GM18861 (cell line): Measurements from ENCODE around the gene LGALS9.

Source experiments
- ATAC-seq: cut with Tn5 transposase; IDR thresholded peaks from one replicate; pipeline ENCODE4 v1.9.1; 2021; ENCODE audit not compliant: unreplicated experiment

LGALS9 gene

GRCh38 chr17:27602721-27603420, 28.1 kb upstream of the LGALS9 start:
- peak; percentile 41 for ATAC-seq

DNA sequence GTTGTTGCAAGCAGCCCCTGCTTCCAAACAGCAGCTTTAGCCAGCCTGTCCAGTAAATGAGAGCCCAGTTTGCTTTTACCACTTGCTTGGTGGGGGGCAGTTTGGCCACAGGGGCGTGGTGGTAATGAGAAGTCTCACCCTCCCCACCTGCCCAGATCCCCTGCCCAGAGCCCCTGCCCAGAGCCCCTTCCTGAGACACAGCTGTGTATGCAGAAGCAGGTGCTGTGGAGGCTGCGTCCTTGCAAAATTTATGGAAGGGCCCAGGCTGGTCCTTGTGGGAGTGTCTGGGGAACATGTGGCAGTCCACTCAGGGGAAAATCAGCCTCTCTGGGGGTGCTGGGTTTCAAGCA, 27.6 kb upstream of the LGALS9 start:
- no peak for ATAC-seq

- ATAC-seq: no peak
These were observed 26.9 kb upstream of the LGALS9 start for GRCh38 chr17:27603880-27604794.

DNA sequence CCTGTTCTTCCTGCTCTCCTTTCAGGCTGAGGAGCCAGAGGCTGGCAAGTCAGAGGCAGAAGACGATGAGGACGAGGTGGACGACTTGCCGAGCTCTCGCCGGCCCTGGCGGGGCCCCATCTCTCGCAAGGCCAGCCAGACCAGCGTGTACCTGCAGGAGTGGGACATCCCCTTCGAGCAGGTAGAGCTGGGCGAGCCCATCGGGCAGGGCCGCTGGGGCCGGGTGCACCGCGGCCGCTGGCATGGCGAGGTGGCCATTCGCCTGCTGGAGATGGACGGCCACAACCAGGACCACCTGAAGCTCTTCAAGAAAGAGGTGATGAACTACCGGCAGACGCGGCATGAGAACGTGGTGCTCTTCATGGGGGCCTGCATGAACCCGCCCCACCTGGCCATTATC, 25.6 kb upstream of the LGALS9 start:
- no peak for ATAC-seq

DNA sequence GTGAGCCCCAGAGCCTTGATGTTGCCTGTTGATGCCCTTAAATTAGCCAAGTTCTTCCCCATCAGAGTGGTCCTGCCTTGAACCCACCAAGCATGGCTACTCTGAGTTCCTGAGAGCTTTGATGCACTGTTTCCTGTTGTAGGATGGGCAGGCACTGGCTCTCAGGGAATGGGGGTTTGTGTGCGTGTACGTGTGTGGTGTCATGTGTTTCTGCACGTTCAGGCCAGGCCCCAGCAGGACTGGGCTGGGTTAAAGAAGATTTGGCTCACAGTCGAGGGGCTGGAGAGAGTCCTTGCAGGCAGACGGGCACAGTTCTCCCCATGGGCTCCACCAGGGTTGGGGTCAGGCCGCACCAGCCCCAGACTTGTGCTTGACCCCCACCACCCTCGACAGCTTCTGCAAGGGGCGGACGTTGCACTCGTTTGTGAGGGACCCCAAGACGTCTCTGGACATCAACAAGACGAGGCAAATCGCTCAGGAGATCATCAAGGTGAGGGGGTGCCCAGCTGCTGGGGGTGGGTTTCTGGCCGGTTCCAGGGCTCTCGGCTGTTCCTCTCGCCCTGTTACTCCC, 23.4 kb upstream of the LGALS9 start:
- no peak for ATAC-seq

- ATAC-seq: no peak
These were observed 22.4 kb upstream of the LGALS9 start for GRCh38 chr17:27608328-27609230.

DNA sequence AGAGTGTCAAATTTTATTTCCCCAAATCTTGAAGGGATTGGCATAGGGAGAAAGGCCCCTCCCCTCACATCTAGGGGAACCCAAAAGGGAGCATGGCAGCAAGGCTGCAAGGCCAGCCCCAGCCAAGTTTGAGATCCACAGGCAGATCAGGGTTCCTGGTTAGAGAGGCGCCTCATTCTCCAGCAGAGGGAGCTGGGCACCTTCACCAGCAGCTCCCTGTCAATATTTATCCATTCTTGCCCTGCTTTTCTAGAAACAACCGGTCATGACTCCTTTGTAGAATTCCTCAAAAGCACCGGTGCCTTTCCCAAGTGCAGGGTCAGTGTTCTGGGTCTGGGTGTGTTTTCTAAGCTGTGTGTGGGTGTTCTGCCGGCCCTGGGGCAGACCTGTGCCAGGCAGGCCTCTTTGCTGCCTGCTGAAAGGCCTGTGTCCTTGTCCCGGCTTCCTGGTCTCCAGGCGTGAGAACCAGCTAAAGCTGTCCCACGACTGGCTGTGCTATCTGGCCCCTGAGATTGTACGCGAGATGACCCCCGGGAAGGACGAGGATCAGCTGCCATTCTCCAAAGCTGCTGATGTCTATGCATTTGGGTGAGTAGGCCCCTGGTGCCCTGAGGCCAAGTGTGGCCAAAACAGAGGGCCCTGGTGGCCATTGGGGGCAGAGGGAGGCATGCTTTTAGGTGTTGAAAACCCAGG, 21.2 kb upstream of the LGALS9 start:
- ATAC-seq: no peak

DNA sequence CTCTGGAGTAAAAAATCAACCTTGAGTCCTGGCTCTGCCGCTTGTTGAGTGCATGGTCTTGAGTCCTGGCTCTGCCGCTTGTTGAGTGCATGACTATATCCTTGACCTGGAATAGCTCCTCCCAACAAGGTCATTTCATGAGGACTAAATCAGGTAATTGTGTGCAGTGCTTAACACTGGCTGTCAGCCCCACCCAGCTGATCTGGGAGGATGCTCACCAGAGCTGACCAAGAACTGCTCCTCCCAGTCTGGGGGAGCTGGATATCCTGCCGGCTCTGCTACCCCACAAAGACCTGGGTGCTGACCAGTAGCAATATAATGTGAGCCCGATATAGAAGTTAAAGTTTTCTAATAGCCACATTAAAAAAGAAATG, 20.7 kb upstream of the LGALS9 start:
- ATAC-seq: no peak

DNA sequence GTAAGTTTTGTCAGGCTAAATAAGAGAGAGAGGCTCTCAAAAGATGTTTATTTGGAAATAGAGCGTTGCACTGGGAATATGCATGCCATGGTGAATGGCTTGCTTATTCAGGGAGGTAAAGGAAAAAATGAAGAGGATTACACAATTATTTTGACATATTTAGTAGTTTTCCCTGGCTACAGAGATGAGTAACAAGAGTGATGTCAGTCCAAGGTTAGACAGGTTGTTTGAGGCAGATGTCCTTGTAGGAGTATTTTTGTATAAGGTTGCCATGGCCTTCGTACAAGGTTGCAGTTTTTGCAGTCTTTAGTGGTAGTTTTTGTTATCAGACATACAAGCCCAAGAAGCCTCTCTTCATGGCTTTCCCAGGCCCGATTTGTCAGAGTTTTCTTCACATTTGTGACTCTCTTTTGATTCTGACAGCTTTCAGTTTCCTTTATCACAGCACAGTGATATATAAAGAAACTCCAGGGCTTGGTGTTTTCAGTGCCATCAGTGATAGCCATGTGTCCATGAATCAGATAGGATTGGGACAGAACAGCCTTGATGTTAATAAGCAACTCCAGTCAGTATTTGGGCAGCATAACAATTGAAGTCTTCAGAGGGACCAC, 18.7 kb upstream of the LGALS9 start:
- ATAC-seq: no peak

GRCh38 chr17:27613433-27613832, 17.6 kb upstream of the LGALS9 start:
- no peak for ATAC-seq

- no peak for ATAC-seq
These were observed 15.9 kb upstream of the LGALS9 start for GRCh38 chr17:27615121-27615520.

DNA sequence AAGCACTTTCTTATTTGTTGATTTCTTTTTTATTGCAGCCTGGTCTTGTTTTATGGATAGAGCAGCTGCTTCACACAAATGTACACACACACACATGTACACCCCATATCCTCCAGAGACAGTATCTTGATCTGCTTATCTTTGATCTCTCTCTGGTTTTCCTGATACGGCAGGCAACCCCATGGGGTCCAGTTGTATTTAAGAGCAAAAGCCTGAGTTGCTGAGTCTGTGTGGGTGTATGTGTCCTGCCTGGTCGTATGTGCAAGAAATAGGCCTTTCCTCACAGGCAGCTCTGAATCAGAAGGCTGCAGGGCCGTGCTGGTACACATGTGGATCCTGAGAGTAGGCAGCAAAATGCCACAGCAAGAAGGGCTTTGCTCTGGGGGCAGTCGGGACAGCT, 14.6 kb upstream of the LGALS9 start:
- no peak for ATAC-seq

DNA sequence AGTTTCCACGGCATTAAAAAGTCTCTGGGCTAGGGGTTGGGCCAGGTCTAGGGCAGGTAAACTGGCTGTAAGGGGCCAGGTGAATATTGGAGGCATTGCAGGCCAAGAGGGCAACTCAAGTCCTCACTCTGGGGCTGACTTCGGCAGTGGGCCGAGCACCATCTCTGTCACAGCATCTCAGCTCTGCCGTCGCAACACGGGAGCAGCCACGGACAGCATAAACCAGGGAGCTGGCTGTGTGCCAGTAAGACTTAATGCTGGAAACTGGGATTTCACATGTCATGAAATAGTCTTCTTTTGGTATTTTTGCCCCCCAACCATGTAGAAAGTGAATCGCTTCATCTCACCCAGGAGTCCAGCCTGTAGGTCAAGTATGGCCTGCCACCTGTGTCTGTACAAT, 12.6 kb upstream of the LGALS9 start:
- no peak for ATAC-seq

DNA sequence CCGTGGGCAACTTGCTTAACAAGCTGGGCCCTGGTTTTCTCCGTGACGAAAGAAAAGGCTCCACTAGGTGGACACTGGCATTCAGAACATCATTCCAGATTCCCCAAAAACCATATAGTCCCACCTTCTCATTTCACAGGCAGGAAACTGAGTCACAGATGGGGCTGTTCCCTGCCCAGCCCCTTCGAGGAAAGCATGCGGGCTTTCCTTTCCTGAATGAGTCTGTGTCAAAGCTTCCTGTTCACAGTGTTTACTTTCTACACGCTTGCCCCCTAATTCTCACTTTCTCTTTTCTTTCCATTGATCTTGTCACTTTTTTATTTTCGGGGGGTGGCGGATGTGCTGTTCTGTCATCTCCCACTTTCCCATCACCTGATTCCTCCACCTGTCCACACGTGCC, 10.3 kb upstream of the LGALS9 start:
- no peak for ATAC-seq

- no peak for ATAC-seq
These were observed 9.5 kb upstream of the LGALS9 start for GRCh38 chr17:27621536-27621935.

GRCh38 chr17:27621942-27622559, 8.9 kb upstream of the LGALS9 start:
- ATAC-seq: no peak

DNA sequence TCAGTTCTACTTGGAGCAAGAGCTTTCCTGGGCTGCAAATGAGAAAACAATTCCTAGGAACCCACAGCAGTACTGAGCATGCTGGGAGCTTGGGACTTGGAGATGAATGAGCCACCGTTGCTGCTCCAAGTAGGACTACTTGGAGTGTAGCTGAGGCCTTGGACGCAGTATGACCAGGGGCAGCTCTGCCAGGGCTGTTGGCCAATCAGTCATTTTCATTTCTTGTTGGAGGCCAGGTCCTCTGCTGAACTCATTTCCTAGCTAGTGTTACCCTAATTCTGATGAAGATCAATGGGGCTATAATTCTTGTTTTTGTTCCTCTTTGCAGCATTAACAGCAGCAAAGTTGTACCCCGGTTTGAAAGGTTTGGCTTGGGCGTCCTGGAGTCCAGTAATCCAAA, 8.0 kb upstream of the LGALS9 start:
- no peak for ATAC-seq

- no peak for ATAC-seq
These were observed 7.4 kb upstream of the LGALS9 start for GRCh38 chr17:27623614-27624013.

DNA sequence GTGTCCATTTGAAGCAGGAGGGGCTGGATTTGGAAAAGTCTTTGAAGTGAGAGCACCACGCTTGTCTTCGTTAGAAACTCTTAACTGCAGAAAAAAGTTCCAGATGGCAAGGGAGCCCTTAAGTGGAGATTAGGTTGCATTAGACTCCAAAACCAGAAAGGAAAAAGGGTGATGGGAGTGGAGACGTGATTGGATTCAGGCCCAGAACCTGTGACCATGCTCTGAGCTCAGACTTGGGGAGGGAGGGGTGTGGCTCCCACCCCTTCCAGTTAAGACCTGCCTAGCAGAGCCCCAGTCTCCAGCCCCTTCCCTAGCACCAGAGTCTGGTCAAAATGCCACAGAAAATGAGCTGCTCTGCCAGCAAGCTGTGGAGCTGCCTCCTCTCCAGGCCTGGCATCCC, 6.4 kb upstream of the LGALS9 start:
- no peak for ATAC-seq

DNA sequence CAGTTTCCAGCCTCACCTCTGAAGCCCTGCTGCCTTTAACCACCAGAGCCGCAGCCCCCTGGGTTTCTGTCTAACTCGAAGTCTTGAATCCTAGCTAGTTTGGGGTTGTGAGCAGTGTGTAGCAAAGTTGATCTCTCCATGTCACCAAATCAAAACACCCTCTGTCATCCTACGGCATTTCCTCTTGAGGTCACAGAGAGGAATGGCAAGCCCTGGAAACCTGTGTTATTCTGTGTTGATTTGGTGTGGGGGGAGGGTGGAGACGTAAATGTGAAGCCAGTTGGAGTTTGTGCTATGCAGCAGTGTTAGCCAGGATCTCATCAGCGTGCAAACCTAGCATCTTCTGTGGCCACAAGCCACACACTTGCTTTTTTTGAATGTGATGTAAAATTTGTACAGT, 5.1 kb upstream of the LGALS9 start:
- ATAC-seq: no peak
